Activated gamma-delta T cell treated with anti-CD3 and anti-CD28 coated beads, Interleukin-2, amount 50 U/mL, for 16 hours (primary cell): ENCODE data around the gene DOCK7.
A peak's percentile ranks its signal among the peaks of the same experiment; 100 is the strongest.
"Not testable (repeated sequence)": the region's sequence is repeated elsewhere in the genome, so short reads cannot be mapped to it uniquely, and the experiment has no call there.

Experiments used
- DNase-seq: peaks from one replicate; pipeline ENCODE4 v3.0.0-alpha.2; 2020; ENCODE audit warnings: low read depth

DOCK7 gene

GRCh38 chr1:62691062-62691844 is 3.1 kb upstream of the DOCK7 start:
- DNase-seq = no peak

- DNase-seq = no peak
Observed at GRCh38 chr1:62689524-62689923, 1.3 kb upstream of the DOCK7 start.

- no peak for DNase-seq
Observed at GRCh38 chr1:62688687-62689085, 500 bp upstream of the DOCK7 start.

- DNase-seq = peak; percentile 2
Observed at GRCh38 chr1:62687421-62687902, 724 bp downstream of the DOCK7 start.

- DNase-seq = no peak
Observed at GRCh38 chr1:62686822-62687221, 1.4 kb downstream of the DOCK7 start.

- no peak for DNase-seq
Observed at GRCh38 chr1:62685431-62685859, 2.7 kb downstream of the DOCK7 start.

- DNase-seq = no peak
Observed at GRCh38 chr1:62682531-62682930, 5.7 kb downstream of the DOCK7 start.

- not testable (repeated sequence) for DNase-seq
Observed at GRCh38 chr1:62680992-62681391, 7.2 kb downstream of the DOCK7 start.

- DNase-seq = not testable (repeated sequence)
Observed at GRCh38 chr1:62677822-62678221, 10.4 kb downstream of the DOCK7 start.

GRCh38 chr1:62676611-62677356 is 11.4 kb downstream of the DOCK7 start:
- no peak for DNase-seq

GRCh38 chr1:62673629-62674028 is 14.6 kb downstream of the DOCK7 start:
- DNase-seq = no peak

- DNase-seq = no peak
Observed at GRCh38 chr1:62672029-62672428, 16.2 kb downstream of the DOCK7 start.

GRCh38 chr1:62654744-62655143 is 33.4 kb downstream of the DOCK7 start:
- no peak for DNase-seq

- DNase-seq = no peak
Observed at GRCh38 chr1:62652387-62652786, 35.8 kb downstream of the DOCK7 start.

- no peak for DNase-seq
Observed at GRCh38 chr1:62643283-62643682, 44.9 kb downstream of the DOCK7 start.

- DNase-seq = no peak
Observed at GRCh38 chr1:62637392-62638105, 50.6 kb downstream of the DOCK7 start.

- no peak for DNase-seq
Observed at GRCh38 chr1:62628506-62628905, 59.7 kb downstream of the DOCK7 start.

GRCh38 chr1:62625415-62625814 is 62.8 kb downstream of the DOCK7 start:
- no peak for DNase-seq

GRCh38 chr1:62621907-62622306 is 66.3 kb downstream of the DOCK7 start:
- DNase-seq = no peak

- DNase-seq = no peak
Observed at GRCh38 chr1:62613890-62614289, 74.3 kb downstream of the DOCK7 start.

- no peak for DNase-seq
Observed at GRCh38 chr1:62613325-62613727, 74.9 kb downstream of the DOCK7 start.

- DNase-seq = no peak
Observed at GRCh38 chr1:62612770-62613169, 75.4 kb downstream of the DOCK7 start.

GRCh38 chr1:62610588-62610987 is 77.6 kb downstream of the DOCK7 start:
- DNase-seq = not testable (repeated sequence)
